Measurements from ENCODE around the gene PRAME.
"Not testable (repeated sequence)": the region's sequence is repeated elsewhere in the genome, so short reads cannot be mapped to it uniquely, and the experiment has no call there.

PRAME gene

DNA sequence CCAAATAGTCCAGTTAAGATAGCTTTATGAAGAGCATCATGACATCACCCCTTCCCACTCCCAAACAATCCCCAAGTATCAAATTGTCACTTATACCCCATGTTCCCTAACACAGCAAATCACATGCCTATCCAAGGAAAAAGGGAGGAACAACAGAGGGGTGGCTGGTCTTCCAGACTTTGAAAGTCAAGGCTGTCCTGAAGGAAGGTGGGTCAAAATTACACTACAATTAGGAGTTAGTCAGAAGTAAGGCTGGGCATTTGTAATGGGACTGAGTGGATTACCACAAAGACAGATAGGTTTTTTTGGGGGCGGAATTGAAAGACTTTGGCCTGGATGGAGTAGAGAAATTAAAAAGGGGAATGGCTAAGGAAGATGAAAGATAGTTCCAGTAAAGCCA, 5.9 kb downstream of the PRAME start:
- no peak for DNase-seq (ENCODE audit: low read depth, low spot score)
- no peak overlapping the region for H3K27ac ChIP-seq

DNA sequence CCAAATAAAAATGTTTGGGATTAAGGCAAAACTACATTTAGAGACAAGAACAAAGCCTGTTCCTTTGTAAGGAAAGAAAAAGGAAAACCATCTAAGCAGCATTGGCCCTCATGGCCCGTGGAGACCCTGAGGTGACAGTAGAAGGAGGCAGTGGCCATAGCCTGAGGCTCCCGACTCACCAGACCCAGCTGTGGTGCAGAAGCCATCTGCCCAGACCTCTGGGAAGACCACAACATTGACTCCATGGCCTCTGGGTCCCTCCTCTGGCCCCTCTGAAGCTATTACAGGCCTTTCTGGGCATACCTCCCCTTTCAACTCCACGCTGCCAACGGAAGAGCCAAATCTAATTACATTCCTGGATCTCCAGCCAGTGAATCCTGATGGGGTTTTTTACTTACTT, 6.4 kb downstream of the PRAME start:
- no peak for DNase-seq (ENCODE audit: low read depth, low spot score)
- no peak overlapping the region for H3K27ac ChIP-seq

DNA sequence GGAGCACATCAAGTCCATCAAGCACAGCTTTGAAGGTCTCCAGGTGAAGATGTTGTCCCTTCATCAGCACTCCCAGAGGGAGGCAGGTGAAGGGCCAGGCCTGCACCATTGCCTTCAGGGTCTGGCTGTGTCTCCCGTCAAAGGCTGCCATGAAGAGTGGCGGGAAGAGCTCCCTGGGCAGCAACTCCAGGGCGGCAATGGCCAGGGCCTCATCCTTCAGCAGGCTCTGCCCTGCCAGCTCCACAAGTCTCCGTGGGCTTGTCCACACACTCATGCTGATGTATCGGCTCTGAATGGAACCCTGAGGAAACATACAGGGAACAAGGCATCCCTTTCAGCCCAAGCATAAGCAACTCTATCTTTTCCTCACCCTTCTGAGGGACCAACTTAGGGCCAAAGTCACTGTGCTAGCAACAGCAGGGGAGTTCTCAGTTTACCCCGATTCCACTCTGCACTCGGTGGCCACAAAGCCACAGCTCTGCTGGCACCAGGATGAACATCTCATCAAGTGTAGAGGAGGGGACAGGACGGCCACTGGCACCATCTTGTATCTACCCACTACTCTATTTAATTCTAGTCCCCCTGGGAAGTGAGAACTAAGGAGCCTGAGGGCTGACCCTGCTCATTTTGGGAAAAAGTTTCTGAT, 8.2 kb downstream of the PRAME start:
- no peak for DNase-seq (ENCODE audit: low read depth, low spot score)
- no peak overlapping the region for H3K27ac ChIP-seq

DNA sequence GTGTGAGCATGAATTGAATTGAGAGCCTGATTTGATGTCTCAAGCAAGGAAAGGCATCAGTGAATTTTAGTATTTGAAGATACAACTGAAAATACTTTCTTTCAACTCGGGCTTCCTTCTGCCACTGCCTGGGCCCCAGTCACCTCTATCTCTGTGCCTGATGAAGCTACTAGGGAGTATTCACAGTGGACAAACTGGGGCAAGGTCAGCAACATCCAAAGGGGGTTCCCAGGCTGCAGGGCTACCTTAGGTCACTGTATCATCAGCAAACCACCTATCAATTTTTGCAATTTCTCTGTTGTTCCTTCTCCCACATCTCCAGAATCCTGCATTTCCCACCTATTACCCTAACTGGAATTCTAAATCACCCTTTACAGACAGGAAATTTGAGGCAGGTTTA, 10.2 kb downstream of the PRAME start:
- no peak for DNase-seq (ENCODE audit: low read depth, low spot score)
- H3K27ac ChIP-seq: no peak overlapping the region

DNA sequence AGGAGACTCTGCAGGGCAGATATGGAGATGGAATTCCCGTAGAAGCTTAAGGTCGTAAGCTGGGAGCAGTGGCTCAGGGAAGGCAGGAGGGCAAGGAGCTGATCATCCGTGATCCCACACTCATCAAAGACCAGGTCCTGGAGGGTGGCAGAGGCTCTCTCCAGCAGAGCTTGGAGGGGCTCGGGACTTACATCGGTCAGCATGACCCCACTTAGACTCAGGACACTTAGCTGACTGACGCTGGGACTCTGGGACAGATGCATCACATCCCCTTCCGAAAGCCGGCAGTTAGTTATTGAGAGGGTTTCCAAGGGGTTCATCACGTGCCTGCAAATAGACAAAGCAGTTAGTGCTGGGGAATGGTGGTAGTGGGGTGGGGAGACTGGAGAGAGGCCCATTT, 10.7 kb downstream of the PRAME start:
- DNase-seq (ENCODE audit: low read depth, low spot score): no peak
- H3K27ac ChIP-seq: no peak overlapping the region

DNA sequence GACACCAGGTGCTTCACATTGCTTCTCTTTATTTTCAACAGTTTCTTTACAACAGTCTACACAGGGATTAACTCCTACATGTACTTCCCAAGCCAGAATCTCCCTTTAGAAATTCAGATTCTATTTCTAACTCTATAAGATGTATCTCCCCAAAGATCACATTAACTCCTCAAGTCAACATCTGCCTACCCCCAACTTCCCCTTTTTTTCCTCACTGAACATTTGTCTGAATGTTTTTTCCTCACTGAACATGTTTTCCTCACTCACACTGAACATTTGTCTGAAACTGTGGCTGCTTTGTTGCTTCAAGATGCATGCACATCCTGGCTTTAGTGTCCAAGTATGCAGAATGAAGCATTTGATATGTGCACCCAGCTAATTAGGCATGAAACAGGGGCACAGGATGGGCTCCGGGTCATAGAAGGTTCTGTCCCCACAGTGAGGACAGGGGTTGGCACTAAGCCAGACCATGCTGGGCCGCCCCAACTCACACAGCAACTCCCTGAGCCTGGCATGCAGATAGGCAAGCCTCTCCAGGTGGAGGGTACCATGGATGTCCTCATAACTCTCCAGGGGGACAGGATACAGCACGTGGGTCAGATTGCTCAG, 11.3 kb downstream of the PRAME start:
- H3K27ac ChIP-seq: no peak overlapping the region
- no peak for DNase-seq (ENCODE audit: low read depth, low spot score)

DNA sequence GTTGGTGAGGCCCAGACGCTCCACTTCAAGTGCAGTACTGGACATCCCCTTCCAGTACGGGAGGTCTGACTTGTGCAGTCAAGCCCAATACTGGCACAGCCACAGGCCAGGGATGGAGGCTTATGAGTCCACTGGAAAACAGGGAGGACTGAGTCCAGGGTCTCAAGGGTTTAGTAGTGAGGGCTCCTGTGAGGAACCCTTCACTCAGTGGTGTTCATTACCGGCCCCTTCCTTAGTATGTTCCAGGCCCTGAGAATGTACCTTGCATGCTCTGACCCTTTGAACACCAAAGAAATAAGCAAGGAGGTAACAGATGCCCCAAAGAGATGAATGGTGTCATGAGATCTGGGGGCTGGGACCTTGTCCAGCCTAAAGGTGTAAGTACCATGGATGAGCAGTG, 11.8 kb downstream of the PRAME start:
- H3K27ac ChIP-seq: no peak overlapping the region
- DNase-seq (ENCODE audit: low read depth, low spot score): no peak

DNA sequence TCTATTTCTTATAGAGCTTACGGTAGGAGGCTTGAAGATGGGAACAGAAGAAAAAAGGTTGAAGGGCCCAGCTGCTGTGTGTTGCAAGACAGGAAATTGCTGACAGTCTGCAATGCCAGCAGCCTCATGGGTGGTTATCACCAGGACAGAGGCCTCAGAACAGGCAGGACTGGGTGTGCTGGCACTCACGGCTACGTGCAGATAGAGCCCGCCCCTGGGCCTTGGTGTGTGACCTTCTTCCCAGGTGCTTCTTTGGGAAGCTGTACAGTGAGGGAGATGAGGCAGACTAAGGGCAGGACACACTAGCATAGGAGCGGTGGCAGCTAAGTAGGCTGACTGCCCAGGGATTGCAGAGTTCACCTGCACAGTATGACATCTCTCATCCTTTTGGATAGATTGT, 12.6 kb downstream of the PRAME start:
- no peak for DNase-seq (ENCODE audit: low read depth, low spot score)
- H3K27ac ChIP-seq: no peak overlapping the region

DNA sequence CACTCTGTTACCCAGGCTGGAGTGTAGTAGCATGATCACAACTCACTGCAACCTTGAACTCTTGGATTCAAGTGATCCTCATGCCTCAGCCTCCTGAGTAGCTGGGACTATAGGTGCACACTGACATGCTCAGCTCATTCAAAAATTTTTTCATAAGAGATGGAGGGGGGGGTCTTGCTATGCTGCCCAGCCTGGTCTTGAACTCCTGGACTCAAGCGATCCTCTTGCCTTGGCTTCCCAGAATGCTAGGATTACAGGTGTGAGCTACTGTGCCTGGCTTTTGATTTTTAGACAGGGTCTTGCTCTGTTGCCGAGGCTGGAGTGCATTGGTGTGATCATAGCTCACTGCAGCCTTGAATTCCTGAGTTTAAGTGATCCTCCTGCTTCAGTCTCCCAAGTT, 14.0 kb downstream of the PRAME start:
- DNase-seq (ENCODE audit: low read depth, low spot score): no peak
- no peak overlapping the region for H3K27ac ChIP-seq

DNA sequence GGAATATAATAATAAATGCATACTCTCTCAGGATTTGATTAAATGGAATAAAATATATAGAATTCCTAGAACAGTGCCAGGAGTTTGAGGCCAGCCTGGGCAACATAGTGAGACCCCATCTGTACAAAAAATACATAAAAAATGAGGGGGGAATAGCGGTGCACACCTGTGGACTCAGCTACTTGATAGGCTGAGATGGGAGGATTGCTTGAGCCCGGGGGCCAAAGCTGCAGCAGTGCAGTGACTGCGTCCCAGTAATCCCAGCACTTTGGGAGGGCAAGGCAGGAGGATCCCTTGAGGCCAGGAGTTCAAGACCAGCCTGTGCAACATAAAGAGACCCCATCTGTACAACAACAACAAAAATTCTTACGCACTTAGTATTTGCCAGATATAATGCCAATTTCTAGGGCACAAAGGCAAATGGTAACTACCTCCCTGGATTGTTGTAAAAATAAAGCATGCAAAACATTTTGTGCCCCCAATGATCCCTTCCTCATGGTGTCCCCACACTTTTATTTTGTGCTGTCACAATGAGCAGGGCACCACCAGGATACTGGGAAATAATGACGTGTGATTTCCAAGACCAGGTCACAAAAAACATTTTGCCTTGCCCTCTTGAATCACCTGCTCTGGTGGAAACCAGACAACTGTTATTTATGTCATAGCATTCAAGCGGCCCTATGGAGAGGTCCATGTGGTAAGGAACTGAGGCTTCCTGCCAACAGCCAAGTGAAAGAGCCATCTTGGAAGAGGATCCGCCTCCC, 20.7 kb downstream of the PRAME start:
- no peak for DNase-seq (ENCODE audit: low read depth, low spot score)
- no peak overlapping the region for H3K27ac ChIP-seq

DNA sequence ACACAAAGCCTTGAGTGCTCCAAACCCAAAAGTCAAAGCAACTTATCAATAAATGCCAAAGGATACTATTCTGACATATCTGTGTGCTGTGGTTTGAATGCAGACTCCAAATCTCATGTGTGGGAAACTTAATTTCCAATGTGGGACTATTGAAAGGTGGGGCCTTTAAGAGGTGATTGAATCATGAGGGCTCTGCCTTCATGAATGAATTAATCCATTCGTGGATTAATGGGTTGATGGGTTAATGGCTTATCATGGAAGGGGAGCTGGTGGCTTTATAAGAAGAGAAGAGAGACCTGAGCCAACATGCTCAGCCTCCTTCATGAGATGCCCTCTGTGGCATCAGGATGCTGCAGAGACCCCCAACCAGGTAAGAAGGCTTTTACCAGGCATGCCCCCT, 22.1 kb downstream of the PRAME start:
- H3K27ac ChIP-seq: no peak overlapping the region
- DNase-seq (ENCODE audit: low read depth, low spot score): no peak

DNA sequence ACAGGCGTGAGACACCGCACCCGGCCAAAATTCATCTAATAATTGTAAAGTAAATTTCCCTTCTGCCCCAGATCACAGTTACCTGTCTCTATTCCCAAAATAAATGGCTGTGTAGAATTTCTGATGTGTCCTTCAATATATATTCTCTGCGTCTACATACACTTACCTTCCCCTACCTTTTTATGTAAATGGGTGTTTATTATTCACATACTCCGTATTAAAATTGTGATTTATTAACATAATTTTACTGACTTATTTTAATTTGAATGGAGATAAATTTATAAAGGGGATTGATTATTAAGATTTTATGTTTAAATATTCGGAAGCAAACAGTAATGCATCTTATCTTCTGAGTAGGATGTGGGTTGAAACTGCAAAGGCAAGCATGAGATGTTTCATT, 22.6 kb downstream of the PRAME start:
- no peak for DNase-seq (ENCODE audit: low read depth, low spot score)
- no peak overlapping the region for H3K27ac ChIP-seq

DNA sequence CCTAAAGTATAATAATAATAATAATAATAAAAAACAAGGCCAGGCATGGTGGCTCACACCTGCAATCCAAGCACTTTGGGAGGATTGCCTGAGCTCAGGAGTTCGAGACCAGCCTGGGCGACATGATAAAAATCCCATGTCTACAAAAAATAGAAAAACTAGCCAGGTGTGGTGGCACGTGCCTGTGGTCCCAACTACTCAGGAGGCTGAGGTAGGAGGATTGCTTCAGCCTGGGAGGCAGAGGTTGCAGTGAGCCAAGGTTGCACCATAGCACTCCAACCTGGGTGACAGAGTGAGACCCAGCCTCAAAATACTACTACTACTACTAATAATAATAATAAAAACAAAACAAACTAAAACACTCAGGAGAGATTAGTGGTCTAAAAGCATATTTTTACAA, 23.4 kb downstream of the PRAME start:
- DNase-seq (ENCODE audit: low read depth, low spot score): no peak
- H3K27ac ChIP-seq: no peak overlapping the region

DNA sequence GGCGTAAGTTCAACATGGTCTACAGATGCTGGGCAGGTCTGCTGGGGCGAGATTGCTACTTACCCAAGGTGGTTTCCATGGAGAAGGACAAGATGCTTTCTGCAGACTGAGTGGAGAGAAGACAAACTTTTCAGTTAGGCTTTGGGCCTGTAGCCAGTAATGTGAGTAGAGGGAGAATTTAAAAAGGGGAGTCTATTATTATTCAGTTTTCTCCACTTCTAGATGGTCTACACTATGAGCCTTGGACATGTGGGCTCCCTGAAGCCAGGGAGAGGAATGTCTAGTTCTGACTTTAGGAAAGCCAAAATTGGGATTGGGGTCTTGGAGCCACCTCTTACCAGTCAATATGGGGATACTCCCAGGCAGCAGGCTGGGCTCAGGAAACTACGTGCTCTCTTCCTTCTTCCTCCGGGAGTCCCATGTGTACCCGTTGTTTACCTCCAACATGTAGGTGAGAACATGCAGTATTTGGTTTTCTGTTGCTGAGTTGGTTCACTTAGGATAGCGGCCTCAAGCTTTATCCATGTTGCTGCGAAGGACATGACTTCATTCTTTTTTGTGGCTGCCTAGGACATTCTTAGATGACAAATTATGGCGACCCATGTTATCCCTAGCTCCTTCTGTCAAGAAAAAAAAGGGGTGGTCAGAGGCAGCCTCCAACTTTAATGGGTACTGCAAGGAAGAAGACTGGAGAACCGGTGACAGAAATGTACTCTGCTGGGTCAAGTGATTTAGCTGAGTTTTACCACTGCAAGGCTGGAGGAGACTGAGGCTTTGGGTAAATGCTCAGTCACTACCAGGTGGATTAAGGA, 24.3 kb downstream of the PRAME start:
- H3K27ac ChIP-seq: no peak overlapping the region
- no peak for DNase-seq (ENCODE audit: low read depth, low spot score)

DNA sequence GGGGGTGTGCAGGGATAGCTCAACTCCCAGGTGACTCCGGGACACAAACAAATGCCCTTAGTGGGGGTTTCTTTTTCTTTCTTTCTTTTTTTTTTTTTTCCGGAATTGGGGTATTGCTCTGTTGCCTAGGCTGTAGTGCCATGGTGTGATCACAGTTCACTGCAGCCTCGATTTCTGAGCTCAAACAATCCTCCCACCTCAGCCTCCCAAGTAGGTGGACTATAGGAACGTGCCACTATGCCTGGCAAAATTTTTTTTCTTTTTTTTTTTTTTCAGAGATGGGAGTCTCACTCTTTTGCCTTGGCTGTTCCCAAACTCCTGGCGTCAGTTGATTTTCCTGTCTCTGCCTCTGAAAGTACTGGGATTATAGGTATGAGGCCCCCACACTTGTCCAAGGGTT, 25.2 kb downstream of the PRAME start:
- H3K27ac ChIP-seq: no peak overlapping the region
- no peak for DNase-seq (ENCODE audit: low read depth, low spot score)

DNA sequence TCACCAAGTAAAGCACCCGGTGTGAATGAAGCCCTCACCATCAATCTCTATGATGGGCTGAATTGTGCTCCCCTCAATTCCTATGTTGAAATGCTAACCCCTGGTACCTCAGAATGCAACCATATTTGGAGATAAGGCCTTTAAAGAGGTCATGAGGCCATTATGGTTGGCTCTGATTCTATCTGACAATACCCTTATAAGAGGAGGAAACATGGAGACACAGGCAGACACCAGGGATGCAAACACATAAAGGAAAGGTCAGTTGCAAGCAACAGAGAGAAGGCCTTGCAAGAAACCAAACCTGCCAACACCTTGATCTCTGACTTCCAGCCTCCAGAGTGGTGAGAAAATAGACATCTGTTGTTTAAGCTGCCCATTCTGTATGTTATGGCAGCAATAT, 25.6 kb downstream of the PRAME start:
- DNase-seq (ENCODE audit: low read depth, low spot score): no peak
- H3K27ac ChIP-seq: no peak overlapping the region

DNA sequence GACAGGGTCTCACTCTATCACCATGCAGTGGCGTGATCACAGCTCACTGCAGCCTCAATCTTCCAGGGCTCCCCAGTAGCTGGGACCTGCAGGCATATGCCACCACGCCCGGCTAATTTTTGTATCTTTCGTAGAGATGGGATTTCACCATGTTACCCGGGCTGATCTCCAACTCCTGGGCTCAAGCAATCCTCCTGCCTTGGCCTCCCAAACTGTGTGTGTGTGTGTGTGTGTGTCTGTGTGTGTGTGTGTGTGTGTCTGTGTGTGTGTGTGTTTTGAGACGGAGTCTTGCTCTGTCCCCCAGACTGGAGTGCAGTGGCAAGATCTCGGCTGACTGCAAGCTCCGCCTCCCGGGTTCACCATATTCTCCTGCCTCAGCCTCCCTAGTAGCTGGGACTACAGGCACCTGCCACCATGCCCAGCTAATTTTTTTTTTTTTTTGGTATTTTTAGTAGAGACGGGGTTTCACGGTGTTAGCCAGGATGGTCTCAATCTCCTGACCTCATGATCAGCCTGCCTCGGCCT, 26.5 kb downstream of the PRAME start:
- not testable (repeated sequence) for H3K27ac ChIP-seq

DNA sequence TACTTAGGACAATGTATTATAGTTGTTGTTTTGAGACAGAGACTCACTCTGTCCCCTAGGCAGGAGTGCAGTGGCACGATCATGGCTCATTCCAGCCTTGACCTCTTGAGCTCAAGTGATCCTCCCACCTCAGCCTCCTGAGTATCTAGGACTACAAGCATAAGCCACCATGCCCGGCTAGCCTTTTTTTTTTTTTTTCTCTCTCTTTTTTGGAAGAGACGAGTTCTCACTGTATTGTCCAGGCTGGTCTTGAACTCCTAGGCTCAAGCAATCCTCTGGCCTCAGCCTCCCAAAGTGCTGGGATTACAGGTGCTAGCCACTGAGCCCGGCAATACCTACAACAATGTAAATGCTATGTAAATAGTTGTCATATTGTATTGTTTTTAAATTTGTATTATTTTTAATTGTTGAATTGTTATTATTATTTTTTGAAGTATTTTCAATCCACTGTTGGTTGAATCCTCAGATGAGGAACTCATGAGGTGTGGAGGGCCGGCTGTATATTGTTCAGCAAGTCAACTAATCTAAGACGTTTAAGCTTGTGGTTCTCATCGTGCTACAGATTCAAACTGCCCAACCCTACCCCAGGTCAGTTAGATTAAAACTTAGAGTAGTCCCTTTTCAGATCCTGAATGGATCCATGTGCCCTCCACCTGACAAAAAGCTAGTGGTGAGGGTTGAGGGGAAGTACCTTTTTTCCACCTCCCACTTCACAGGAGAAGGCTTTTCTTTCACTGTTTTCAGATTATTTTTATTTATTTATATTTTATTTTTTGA, 27.1 kb downstream of the PRAME start:
- H3K27ac ChIP-seq: no peak overlapping the region
- no peak for DNase-seq (ENCODE audit: low read depth, low spot score)

More for the DNA sequence above, 26.5 kb downstream of the PRAME start:
- not testable (repeated sequence) for DNase-seq (ENCODE audit: low read depth, low spot score)

DNA sequence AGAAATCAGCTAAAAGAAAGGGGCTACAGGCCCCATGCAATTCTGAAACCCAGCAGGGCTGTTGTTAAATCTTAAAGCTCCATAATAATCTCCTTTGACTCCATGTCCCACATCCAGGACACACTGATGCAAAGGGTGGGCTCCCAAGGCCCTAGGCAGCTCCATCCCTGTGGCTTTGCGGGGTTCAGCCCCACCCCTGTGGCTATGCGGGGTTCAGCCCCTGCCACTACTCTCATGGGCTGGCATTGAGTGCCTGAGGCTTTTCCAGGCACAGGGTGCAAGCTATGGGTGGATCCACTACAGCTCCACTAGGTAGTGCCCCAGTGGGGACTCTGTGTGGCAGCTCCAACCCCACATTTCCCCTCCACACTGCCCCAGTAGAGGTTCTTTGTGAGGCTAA, 30.3 kb downstream of the PRAME start:
- DNase-seq (ENCODE audit: low read depth, low spot score): no peak
- no peak overlapping the region for H3K27ac ChIP-seq

DNA sequence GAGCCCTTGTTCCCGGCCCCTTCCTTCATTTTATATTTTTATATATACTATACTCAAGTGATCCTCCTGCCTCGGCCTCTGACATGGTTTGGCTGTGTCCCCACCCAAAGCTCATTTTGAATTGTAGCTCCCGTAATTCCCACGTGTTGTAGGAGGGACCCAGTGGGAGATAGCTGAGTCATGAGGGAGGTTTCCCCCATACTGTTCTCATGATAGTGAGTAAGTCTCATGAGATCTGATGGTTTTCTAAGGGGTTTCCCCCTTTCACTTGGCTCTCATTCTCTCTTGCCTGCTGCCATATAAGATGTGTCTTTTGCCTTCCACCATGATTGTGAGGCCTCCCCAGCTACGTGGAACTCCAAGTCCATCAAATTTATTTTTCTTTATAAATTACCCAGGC, 31.8 kb downstream of the PRAME start:
- no peak for DNase-seq (ENCODE audit: low read depth, low spot score)
- H3K27ac ChIP-seq: no peak overlapping the region
